HepG2 (cell line): ENCODE measurements around the gene IL24. TPM values are rescaled to one million over a fixed set of nuclear protein-coding genes. Genes with fewer than 3 reads are reported as not detected.
"Not testable (repeated sequence)": the region's sequence is repeated elsewhere in the genome, so short reads cannot be mapped to it uniquely, and the experiment has no call there.

ENCODE experiments used
- ATAC-seq: fragments of 200-7000 bp; cut with Tn5 transposase; 3 replicates; pipeline ENCODE4 v1.9.1; 2020; ENCODE audit warnings: mild to moderate bottlenecking, moderate library complexity
- BruUV-seq: library from RNA; stranded (reverse); fragments of 400-500 nt; replicated peaks from 2 replicates; lab custom pipeline; 2021; lab: Mats Ljungman, UMichigan
- CTCF ChIA-PET: fragments of 300-600 bp; formaldehyde crosslinking; extraction: SDS; loops from one replicate; lab custom pipeline; 2021; ENCODE audit warnings: low total read pairs, inconsistent platforms, low intra/inter-chr PET ratio; lab: Yijun Ruan, JAX
- POLR2A ChIA-PET: fragments of 350-600 bp; sonication (Branson Sonifier 250); formaldehyde crosslinking; loops from one replicate; lab custom pipeline; 2020; ENCODE audit warnings: antibody characterized with exemption, inconsistent platforms; lab: Yijun Ruan, JAX
- DNase-seq: peaks from one replicate; pipeline ENCODE4 v3.0.0-alpha.2; 2015; ENCODE audit warnings: low spot score
- FAIRE-seq: peaks from 3 replicates; lab custom pipeline; 2011; peaks lifted over from hg19 to GRCh38; lab: Jason Lieb, UNC
- H2AFZ ChIP-seq: one replicate; pipeline ENCODE4 v1.6.1; 2011; ENCODE audit warnings: low read length, inconsistent platforms
- H3K27ac ChIP-seq: fragments of 300-600 bp; 3 replicates; pipeline ENCODE4 v1.8.0; 2011; ENCODE audit warnings: mixed run types, mild to moderate bottlenecking, mixed read lengths, low read length, inconsistent platforms; ENCODE audit not compliant: insufficient read depth; ENCODE audit errors: extremely low read length
- H3K27me3 ChIP-seq, 2 experiments: fragments of 200-600 bp in 1 of 2; 2 replicates in 1 of 2; 3 replicates in 1 of 2; pipeline versions ENCODE4 v1.6.0 to v1.8.0; 2011; ENCODE audit warnings: low read length in 2 of 2, mild to moderate bottlenecking in 2 of 2, moderate library complexity in 2 of 2, inconsistent platforms in 1 of 2; ENCODE audit not compliant: insufficient read depth in 2 of 2, control insufficient read depth in 1 of 2
- H3K36me3 ChIP-seq, 2 experiments: fragments of 200-600 bp in 1 of 2; replicated peaks in 1 of 2; 2 replicates in 1 of 2; 3 replicates in 1 of 2; pipeline versions ENCODE4 v1.5.1 to v1.8.0; 2011; ENCODE audit warnings: low read length in 2 of 2, inconsistent platforms in 1 of 2; ENCODE audit not compliant: insufficient read depth in 2 of 2, control insufficient read depth in 1 of 2
- H3K4me1 ChIP-seq: 2 replicates; pipeline ENCODE4 v1.5.1; 2012; ENCODE audit warnings: low read length, inconsistent platforms; ENCODE audit not compliant: insufficient read depth
- H3K4me2 ChIP-seq: 2 replicates; pipeline ENCODE4 v1.6.0; 2011; ENCODE audit warnings: low read depth, low read length, inconsistent platforms
- H3K4me3 ChIP-seq, 3 experiments: fragments of 200-600 bp in 1 of 3; sonication (generic), shearing (Covaris generic) in 1 of 3; replicated peaks in 1 of 3; 2 replicates each; pipeline ENCODE4 v1.5.1; 2011 to 2016; ENCODE audit warnings: low read length in 3 of 3, inconsistent platforms in 2 of 3, low read depth in 2 of 3, mild to moderate bottlenecking in 2 of 3, control low read depth in 1 of 3, mixed read lengths in 1 of 3; ENCODE audit not compliant: insufficient read depth in 1 of 3
- H3K79me2 ChIP-seq: one replicate; pipeline ENCODE4 v1.6.1; 2011; ENCODE audit warnings: low read length, inconsistent platforms; ENCODE audit not compliant: insufficient read depth
- H3K9ac ChIP-seq: 2 replicates; pipeline ENCODE4 v1.6.0; 2011; ENCODE audit warnings: mild to moderate bottlenecking, low read depth, low read length, inconsistent platforms; ENCODE audit not compliant: insufficient read depth
- H3K9me3 ChIP-seq: 2 replicates; pipeline ENCODE4 v1.5.1; 2012; ENCODE audit warnings: mild to moderate bottlenecking, low read length
- H4K20me1 ChIP-seq: 2 replicates; pipeline ENCODE4 v1.6.0; 2011; ENCODE audit warnings: inconsistent platforms, mild to moderate bottlenecking, low read length, moderate library complexity; ENCODE audit not compliant: insufficient read depth
- CENPT ChIP-seq: sonication (generic); formaldehyde crosslinking; IDR thresholded peaks from 2 replicates; pipeline ENCODE4 v1.8.0; 2022; ENCODE audit warnings: low read depth, mild to moderate bottlenecking, moderate library complexity, missing genetic modification reagents
- IKZF1 ChIP-seq: fragments of 450-650 bp; IDR thresholded peaks from 2 replicates; pipeline ENCODE4 v1.7.1; 2016
- MEIS2 ChIP-seq: sonication (generic); formaldehyde crosslinking; IDR thresholded peaks from 2 replicates; pipeline ENCODE4 v1.9.0; 2021; ENCODE audit warnings: mild to moderate bottlenecking, missing genetic modification reagents
- RCOR2 ChIP-seq: IDR thresholded peaks from 2 replicates; pipeline ENCODE4 v1.6.1; 2016; ENCODE audit warnings: missing biosample characterization, missing genetic modification reagents
- TBP ChIP-seq: sonication (generic); formaldehyde crosslinking; IDR thresholded peaks from 2 replicates; pipeline ENCODE4 v1.5.0; 2020; ENCODE audit warnings: missing genetic modification reagents
- WGBS: methylation state at CpG from one replicate; pipeline ENCODE4 v1.1.6; 2017; ENCODE audit warnings: low lambda C conversion rate; 5-methylcytosine and 5-hydroxymethylcytosine counted together
- in situ Hi-C: cut with HindIII; loops from 2 replicates; pipeline ENCODE4 v1.10.0; 2017; ENCODE audit warnings: low pct_unique_long_range_greater_than_20kb; ENCODE audit not compliant: extremely low pct_ligation_motif_present
- intact Hi-C: fragments of 100-400 bp; cut with micrococcal nuclease; formaldehyde crosslinking; loops from one replicate; pipeline ENCODE4 v1.10.0; 2022; ENCODE audit not compliant: unreplicated experiment
- polyA plus RNA-seq, 8 experiments: library from polyadenylated mRNA; depleted of rRNA in 3 of 8; stranded (reverse) in 7 of 8; unstranded in 1 of 8; fragments of >200 nt; fragmentation: Illumina TruSeq in 4 of 8; extraction: Trizol in 4 of 8; gene quantifications; 2 replicates each; pipeline versions ENCODE4 v1.2.1 to v1.2.3, GENCODE V29; 2011 to 2016; ENCODE audit warnings: low read depth in 4 of 8, missing spikeins in 1 of 8, mixed read lengths in 1 of 8; ENCODE audit not compliant: insufficient read depth in 1 of 8
- total RNA-seq, 5 experiments: library from RNA; depleted of rRNA; stranded (reverse); fragments of >200 nt; fragmentation: Illumina TruSeq; extraction: Trizol; gene quantifications; 2 replicates each; pipeline ENCODE4 v1.2.3, GENCODE V29; 2016; ENCODE audit warnings: low read depth in 1 of 5
- TF ChIP-seq, protein P1 (sequence below): sonication (generic); formaldehyde crosslinking; IDR thresholded peaks from 2 replicates; pipeline ENCODE4 v1.5.0; 2020; ENCODE audit warnings: missing genetic modification reagents
- TF ChIP-seq, protein P2 (sequence below): sonication (generic); formaldehyde crosslinking; IDR thresholded peaks from 2 replicates; pipeline ENCODE4 v1.4.0; 2020; ENCODE audit warnings: missing genetic modification reagents, borderline replicate concordance
- TF ChIP-seq, protein P3 (sequence below): sonication (generic); formaldehyde crosslinking; IDR thresholded peaks from 2 replicates; pipeline ENCODE4 v1.4.0; 2020; ENCODE audit warnings: missing genetic modification reagents

The IL24 gene
- total and polyA plus RNA-seq, 2 of the 13 experiments (the other 11 are each of a cell fraction or from before 2014, with no cell fraction given), result not detected

DNA sequence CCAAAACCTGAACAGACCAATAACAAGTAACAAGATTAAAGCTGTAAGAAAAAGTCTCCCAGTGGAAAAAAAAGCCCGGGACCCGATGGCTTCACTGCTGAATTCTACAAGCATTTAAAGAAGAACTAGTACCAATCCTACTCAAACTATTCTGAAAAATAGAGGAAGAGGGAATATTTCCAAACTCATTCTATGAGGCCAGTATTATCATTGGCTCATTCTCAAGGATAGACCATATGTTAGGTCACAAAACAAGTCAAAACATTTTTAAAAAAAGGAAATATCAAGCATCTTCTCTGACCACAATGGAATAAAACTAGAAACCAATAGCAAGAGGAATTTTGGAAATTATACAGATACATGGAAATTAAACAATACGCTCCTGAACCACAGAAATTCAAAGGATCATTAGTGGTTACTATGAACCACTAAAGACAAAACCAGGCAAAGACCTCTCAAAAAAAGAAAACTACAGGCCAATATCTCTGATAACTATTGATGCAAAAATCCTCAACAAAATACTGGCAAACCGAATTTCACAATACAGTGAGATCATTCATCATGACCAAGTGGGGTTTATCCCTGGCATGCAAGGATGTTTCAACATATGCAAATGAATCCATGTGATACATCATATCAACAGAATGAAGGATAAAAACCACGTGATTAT, 45.8 kb upstream of the IL24 start (continued):
- TF ChIP-seq, protein P1, sequence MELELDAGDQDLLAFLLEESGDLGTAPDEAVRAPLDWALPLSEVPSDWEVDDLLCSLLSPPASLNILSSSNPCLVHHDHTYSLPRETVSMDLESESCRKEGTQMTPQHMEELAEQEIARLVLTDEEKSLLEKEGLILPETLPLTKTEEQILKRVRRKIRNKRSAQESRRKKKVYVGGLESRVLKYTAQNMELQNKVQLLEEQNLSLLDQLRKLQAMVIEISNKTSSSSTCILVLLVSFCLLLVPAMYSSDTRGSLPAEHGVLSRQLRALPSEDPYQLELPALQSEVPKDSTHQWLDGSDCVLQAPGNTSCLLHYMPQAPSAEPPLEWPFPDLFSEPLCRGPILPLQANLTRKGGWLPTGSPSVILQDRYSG, result no peak
- TF ChIP-seq IKZF1, result no peak
- TF ChIP-seq, protein P2, sequence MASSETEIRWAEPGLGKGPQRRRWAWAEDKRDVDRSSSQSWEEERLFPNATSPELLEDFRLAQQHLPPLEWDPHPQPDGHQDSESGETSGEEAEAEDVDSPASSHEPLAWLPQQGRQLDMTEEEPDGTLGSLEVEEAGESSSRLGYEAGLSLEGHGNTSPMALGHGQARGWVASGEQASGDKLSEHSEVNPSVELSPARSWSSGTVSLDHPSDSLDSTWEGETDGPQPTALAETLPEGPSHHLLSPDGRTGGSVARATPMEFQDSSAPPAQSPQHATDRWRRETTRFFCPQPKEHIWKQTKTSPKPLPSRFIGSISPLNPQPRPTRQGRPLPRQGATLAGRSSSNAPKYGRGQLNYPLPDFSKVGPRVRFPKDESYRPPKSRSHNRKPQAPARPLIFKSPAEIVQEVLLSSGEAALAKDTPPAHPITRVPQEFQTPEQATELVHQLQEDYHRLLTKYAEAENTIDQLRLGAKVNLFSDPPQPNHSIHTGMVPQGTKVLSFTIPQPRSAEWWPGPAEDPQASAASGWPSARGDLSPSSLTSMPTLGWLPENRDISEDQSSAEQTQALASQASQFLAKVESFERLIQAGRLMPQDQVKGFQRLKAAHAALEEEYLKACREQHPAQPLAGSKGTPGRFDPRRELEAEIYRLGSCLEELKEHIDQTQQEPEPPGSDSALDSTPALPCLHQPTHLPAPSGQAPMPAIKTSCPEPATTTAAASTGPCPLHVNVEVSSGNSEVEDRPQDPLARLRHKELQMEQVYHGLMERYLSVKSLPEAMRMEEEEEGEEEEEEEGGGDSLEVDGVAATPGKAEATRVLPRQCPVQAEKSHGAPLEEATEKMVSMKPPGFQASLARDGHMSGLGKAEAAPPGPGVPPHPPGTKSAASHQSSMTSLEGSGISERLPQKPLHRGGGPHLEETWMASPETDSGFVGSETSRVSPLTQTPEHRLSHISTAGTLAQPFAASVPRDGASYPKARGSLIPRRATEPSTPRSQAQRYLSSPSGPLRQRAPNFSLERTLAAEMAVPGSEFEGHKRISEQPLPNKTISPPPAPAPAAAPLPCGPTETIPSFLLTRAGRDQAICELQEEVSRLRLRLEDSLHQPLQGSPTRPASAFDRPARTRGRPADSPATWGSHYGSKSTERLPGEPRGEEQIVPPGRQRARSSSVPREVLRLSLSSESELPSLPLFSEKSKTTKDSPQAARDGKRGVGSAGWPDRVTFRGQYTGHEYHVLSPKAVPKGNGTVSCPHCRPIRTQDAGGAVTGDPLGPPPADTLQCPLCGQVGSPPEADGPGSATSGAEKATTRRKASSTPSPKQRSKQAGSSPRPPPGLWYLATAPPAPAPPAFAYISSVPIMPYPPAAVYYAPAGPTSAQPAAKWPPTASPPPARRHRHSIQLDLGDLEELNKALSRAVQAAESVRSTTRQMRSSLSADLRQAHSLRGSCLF, result no peak
- TF ChIP-seq, protein P3, sequence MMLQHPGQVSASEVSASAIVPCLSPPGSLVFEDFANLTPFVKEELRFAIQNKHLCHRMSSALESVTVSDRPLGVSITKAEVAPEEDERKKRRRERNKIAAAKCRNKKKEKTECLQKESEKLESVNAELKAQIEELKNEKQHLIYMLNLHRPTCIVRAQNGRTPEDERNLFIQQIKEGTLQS (CRISPR knock-in tag), result no peak
- no peak for TF ChIP-seq TBP (CRISPR knock-in tag)
- no peak for TF ChIP-seq CENPT
- no peak for TF ChIP-seq MEIS2 (CRISPR knock-in tag)
- no peak for TF ChIP-seq RCOR2 (CRISPR knock-in tag)

DNA sequence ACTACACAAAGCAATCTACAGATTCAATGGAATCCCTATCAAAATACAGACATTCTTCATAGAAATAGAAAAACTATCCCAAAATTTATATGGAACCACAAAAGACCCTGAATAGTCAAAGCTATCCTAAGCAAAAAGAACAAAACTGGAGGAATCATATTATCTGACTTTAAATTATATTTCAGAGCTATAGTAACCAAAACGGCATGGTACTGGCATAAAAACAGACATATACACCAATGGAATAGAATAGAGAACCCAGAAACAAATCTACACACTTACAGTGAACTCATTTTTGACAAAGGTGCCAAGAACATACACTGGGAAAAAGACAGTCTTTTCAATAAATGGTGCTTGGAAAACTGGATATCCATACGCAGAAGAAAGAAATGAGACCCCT, 44.6 kb upstream of the IL24 start:
- FAIRE-seq, H3K9ac ChIP-seq, H2AFZ ChIP-seq, intact Hi-C loops, BruUV-seq, H3K36me3 ChIP-seq, in situ Hi-C loops, POLR2A ChIA-PET, H3K4me2 ChIP-seq, H3K79me2 ChIP-seq, H3K4me1 ChIP-seq, H3K27ac ChIP-seq, H3K27me3 ChIP-seq, CTCF ChIA-PET, H3K9me3 ChIP-seq, DNase-seq, H4K20me1 ChIP-seq, ATAC-seq, H3K4me3 ChIP-seq: not testable (repeated sequence)
- 27% methylated on average over 2 of the region's 2 CpGs for WGBS

DNA sequence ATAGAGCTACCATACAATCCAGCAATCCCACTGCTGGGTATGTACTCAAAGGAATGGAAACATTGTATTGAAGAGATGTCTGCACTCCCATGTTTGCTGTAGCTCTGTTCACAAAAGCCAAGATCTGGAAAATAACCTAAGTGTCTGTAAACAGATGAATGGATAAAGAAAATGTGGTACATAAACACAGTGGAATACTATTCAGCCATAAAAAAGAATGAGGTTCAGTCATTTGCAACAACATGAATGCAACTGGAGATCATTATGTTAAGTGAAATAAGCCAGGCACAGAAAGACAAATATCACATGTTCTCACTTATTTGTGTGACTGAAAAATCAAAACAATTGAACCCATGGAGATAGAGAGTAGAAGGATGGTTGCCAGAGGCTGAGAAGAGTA, 43.5 kb upstream of the IL24 start:
- BruUV-seq, H3K79me2 ChIP-seq, H3K4me3 ChIP-seq, POLR2A ChIA-PET, H3K27ac ChIP-seq, ATAC-seq, H4K20me1 ChIP-seq, H3K36me3 ChIP-seq, H2AFZ ChIP-seq, H3K9ac ChIP-seq, CTCF ChIA-PET, intact Hi-C loops, H3K4me1 ChIP-seq, H3K27me3 ChIP-seq, in situ Hi-C loops, H3K4me2 ChIP-seq, FAIRE-seq, H3K9me3 ChIP-seq, DNase-seq: not testable (repeated sequence)
